ENCODE measurements around the gene ASB15.
"Not testable (repeated sequence)": the region's sequence is repeated elsewhere in the genome, so short reads cannot be mapped to it uniquely, and the experiment has no call there.

ASB15 gene

DNA sequence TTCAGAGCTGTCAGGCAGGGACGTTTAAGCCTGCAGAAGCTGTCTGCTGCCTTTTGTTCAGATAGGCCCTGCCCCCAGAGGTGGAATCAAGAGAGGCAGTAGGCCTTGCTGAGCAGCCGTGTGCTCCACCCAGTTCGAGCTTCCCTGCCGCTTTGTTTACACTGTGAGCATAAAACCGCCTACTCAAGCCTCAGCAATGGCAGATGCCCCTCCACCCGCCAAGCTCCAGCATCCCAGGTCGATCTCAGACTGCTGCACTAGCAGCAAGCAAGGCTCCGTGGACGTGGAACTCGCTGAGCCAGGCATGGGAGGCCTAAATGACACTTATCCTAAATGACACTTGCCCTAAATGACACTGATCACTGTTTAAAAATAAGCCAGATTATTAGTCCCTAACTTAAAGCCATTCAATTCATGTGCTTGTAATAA, 6.8 kb upstream of the ASB15 start:
- no peak for DNase-seq (ENCODE audit: low read depth in 3 of 3, low spot score in 1 of 3)

DNA sequence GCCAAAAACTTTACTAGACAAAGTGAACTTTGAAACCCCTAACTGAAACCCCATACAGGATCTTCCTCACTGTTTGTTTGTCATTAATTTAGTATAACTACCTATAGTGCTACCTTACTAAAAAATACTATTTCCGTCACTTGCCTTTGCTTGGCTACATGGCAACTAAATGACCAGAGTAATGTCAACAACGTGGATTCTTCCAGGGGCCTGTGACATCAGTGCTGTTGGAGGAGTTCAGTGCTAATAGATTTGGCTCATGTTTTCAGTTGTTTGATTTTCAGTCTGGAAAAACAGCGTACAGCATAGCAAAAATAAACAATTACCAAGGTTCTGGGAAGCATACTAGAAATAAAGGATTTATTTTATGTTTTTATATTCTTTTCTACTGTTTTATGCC, 3.0 kb upstream of the ASB15 start:
- no peak for DNase-seq (ENCODE audit: low read depth in 3 of 3, low spot score in 1 of 3)

DNA sequence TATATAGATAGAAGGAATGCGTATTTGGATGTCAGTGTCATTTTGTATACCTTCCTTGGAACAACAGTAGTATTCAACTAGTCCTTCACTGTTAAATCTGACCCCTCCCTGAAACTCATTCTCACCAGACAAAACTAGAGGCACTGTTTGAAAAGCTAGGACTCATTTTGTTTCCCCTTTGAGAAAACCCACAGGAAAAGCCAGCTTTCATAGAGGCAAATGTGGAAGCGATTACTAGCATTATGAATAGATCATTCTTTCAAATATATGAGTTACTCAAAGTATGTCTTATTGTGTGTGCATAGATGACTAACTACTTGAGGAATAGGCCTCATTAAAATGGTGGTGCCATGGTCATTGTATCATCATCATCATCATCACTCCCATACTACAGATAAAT, 1.9 kb upstream of the ASB15 start:
- DNase-seq (ENCODE audit: low read depth in 3 of 3, low spot score in 1 of 3), result no peak

DNA sequence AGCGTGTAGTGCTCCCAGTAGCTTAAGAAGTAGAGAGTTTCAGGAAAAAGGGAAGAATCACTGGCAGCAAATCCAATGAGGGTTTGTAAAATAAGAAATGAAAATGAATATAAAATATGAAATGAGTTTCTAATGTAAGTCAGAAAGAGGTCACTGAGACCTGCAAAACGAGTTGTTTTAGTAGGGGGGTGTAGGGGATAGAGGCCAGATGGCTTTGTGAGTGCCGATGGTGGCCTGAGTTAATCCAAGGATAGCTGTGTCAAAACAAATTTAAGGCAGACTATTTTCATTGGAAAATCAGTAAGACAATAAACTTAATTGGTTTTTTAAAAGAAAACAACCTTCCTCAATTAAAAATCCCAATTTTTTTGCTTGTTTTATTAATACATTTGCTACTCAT, 745 bp upstream of the ASB15 start:
- DNase-seq (ENCODE audit: low read depth in 3 of 3, low spot score in 1 of 3), result no peak

DNA sequence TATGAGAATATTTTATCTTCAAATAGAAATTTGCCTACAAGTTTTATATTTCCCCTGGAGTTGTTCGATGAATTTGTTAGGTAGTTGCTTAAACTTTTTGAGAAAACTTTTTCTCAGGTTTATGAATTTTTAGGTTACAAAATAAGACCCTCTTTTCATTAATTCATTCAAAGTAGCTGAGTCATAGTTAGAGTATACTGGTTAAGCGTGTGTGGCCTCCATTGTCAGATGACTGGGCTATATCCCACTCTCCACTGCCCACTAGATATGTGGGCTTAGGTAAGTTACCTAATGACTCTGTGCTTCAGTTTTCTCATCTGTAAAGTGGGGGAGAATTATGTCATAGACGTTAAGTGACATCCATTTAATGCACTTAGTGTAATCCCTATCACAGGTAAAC, 1.0 kb downstream of the ASB15 start:
- DNase-seq (ENCODE audit: low read depth in 3 of 3, low spot score in 1 of 3), result no peak

DNA sequence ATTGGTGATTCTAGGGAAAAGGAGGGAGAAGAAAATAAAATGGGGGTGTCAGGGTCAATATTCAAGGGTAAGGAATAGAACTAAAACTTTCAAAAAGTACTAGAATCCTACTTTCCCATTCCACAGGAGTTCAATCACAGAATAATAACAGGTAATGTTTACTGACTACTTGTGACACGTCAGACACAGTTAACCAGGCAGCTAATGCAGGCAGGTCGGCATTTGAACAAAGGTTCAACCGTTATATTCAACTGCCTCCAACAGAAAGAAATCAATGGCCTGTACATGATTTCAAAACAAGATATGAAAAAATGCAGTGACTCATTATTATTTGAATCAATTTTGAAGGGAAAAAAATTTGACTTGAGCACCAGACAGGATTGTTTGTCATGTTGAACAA, 3.1 kb downstream of the ASB15 start:
- no peak for DNase-seq (ENCODE audit: low read depth in 3 of 3, low spot score in 1 of 3)

DNA sequence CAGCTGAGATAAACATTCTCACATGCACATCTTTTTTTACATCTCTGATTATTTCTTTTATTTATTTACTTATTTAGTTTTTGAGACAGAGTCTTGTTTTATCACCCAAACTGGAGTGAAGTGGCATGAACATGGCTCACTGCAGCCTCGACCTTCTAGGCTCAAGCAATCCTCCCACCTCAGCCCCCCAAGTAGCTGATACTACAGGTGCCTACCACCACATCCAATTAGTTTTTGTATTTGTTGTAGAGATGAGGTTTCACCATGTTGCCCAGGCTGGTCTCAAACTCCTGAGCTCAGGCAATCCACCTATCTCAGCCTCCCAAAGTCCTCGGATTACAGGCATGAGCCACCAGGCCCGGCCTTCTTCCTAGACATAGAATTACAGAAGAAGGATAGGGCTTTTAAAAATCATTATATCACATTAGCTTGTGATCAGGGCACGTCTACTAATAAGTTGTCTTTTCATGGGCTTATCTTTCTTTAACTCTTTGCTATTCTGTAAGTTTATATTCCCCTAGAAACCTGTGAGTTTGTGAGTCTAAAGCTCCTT, 5.9 kb downstream of the ASB15 start:
- no peak for DNase-seq (ENCODE audit: low read depth in 3 of 3, low spot score in 1 of 3)

DNA sequence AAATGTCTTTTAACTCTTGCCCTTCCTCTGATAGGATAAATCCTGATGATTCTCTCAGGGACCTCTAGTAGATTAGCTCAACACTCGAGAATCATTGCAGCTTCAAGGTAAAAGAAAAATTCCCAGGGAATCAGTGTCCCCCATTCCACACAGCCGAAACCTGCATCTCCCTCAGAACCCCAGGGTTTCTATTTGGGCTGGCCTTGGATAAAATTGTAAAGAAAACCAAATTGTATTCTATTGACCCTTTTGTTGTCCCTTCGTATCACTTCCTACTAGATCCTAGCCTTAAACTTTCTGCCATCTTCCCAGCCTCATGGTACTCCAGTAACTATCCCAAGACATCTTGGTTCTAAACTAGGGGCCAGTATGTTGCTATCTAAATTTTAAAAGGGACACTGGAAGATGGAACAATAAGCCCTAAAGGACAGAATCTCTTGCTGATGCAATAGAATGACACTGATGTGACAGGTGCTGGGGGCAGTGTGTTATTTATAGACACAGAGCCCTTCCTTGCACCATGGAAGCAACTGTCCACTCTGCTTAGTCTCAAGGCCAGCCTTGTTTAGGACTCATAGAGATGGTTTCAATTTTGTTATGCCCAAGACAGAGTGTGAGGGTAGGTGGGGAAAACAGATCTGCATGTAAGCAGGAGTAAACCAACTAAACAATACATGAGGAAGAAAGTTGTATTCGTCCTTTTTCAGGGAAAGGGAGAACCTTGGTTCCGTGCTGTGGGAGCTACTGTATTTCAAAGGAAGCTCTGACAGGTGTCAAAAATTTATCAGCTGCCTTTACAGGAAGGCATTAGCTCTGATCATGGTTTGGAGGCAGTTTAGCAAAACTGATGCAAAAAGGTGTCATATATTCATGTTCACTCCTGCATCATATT, 7.6 kb downstream of the ASB15 start:
- no peak for DNase-seq (ENCODE audit: low read depth in 3 of 3, low spot score in 1 of 3)

DNA sequence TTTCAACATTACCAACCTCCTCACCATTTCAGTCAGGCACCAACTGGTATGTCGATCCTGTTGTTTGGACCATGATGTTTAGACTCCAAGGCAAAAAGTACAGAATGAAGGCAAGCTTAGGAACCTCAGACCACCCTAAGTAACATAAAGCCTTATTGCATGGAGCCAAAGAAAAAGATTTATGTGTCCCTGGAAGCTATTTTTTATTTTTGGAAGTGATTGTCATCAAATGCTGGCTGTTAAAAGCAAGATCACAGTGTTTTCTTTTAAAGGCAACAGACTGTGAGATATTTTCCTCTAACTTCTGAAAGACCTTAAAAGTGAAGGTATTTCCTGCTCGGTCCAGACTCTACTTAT, 8.2 kb downstream of the ASB15 start:
- DNase-seq (ENCODE audit: low read depth in 3 of 3, low spot score in 1 of 3), result no peak

DNA sequence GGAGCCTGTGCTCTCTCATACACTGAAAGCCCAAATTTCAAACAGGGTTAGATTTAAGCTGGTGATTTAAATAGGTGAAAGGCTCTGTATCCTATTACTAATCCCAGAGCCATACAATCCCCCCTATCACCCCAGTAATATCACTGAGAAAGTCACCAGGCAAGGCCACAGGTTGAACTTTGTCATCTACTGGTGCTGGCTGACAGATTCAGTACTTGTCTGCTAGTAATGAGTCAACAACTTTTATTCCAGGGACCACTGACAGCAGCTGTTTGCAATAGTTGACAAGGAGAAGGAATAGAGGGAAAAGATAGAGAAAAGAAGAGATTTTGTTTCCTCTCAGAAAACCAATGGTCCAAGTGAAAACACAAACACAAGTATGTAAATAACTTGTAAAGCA, 10.4 kb downstream of the ASB15 start:
- DNase-seq (ENCODE audit: low read depth in 3 of 3, low spot score in 1 of 3), result no peak

DNA sequence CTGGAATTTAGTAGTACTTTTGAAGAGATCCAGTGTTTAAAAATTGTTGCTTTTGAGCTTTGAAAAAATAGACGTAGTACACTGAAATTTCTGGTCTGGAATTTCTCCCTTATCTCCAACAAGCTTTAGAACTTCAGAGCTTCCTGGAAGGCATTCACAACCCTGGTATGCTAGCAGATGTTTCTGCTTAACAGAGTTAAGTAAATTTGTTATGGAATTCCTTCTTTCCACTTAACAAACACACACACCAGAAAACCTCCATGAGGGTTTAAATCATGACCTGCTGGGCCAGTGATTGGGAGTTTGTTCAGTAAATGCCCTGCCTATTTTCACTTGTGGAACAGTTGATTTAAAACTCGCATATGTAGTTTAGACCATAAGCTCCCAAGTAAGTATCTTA, 13.7 kb downstream of the ASB15 start:
- DNase-seq (ENCODE audit: low read depth in 3 of 3, low spot score in 1 of 3), result no peak

DNA sequence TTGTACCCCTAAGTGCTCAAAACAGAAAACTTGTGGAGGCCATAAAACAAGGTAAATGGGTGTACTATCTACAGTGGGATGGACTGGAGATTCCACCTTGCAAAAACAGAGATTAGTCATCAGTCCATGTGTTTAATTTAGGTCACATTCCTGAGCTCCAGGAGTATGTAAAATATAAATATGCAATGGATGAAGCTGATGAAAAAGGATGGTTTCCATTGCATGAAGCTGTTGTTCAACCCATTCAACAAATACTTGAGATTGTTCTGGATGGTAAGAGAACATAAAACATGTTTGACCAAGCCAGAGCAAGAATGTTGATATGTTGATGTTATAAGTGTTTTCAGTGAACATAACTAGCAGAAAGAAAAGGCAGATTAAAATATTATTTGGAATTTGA, 14.6 kb downstream of the ASB15 start:
- no peak for DNase-seq (ENCODE audit: low read depth in 3 of 3, low spot score in 1 of 3)

DNA sequence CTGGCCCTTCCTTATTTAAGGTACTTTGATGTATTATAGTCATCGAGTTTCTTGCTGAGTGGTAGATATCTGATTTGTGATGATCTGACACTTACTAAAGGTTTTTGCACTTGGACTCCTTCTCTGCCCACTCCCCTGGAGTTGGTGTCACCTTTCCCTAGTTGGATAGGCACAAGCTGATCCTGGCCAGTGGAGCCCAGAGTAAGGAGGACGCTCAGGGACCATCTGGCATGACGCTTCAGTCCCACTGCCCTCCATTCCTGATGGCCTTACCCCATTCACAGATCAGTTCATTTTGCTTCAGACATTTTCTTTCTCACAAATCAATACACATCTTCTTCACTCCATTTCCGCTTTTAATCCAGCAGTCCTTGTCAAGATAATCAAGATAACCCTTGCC, 20.1 kb downstream of the ASB15 start:
- no peak for DNase-seq (ENCODE audit: low read depth in 3 of 3, low spot score in 1 of 3)

DNA sequence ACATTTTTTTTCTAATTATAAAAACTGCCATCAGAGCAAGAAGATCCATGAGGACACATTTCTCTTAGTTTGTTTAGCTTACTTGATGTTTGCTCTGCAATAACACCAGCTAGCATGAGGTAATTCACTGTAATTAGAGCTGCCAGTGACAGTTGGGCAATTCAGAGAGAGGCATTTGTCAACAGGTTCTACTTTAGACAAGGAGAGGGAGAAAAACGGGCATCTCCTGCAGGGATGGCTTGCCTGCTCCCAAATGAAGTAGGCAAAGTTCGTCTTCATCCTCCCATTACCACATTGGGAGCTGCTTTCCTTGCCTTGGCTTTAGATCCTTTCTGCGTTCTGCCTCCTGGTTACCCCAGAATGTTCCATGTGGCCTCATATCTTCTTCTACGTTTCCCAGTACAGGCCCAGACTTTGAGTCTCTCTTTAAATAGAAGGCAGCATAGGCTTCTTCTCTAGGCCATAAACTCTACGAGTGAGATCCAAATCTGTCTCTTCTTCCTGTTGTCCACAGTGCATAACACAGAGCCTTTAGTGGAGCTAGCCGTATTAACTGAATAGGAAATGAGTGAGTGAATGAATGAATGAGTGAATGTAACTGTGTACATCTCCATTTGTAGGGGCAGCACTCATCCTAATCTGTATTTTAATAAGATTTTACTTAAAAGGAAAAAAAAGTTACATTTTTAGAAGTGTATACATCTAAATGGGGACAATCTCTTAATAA, 21.2 kb downstream of the ASB15 start:
- DNase-seq (ENCODE audit: low read depth in 3 of 3, low spot score in 1 of 3), result no peak

DNA sequence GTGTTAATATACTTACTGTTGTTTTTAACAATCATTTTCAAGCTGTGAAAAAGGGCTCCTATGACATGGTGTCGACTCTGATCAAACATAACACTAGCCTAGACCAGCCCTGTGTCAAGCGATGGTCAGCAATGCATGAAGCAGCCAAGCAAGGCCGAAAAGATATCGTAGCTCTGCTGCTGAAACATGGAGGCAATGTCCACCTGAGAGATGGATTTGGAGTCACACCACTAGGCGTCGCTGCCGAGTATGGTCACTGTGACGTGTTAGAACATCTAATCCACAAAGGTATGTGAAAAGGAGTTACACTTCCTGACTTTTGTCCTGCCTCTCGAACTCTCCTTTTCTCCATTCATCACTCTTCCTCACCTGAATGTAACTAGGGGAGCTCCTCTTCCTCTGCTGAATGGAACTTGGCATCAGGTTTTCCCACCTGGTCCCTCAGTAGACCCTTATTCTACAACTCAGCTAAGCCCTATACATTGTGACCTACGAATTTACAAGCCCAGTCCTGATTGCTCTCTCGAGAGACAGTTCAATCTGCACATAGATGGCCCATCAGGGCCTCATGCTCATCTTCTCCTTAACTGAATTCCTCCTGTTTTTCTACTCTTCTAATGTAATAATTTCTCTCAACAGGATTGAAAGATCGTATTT, 23.0 kb downstream of the ASB15 start:
- peak in 2 of 3 donors; percentile 16 to 47 for DNase-seq (ENCODE audit: low read depth in 3 of 3, low spot score in 1 of 3)

DNA sequence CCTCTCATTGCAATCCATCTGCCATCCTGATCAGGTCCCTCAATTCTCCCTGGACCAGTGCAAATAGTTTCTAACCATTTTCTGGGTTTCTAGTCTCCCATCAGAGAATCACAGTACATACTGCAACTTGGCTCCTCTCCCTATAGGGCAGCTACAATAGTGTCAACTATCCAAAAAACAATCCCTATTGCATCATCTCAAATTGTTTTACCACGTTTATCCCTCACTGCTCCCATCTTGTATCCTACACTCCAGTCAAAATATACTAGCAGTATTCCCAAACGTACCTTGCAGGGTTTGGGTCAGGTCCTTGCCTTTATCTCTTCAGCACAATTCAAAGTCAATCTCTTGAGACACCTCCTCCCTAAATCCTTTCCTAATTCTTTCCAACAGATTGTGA, 23.6 kb downstream of the ASB15 start:
- no peak for DNase-seq (ENCODE audit: low read depth in 3 of 3, low spot score in 1 of 3)

DNA sequence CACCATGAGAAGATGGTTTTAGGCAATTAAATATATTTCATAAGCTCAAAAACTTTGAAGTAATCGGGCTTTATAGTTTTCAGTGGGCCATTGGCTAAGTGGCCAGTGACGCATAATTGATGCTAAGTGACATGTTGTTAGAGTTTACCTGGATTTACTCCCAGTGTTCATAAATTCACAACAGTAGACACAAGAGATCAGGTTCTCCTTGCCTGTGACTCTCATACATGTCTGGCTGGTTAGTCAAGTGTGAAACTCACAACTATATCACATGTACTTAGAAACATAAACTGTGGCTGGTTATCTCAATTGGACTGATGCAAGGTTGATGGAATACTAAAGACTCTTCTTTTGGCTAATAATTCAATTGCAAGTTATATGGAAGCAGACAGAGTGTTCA, 26.2 kb downstream of the ASB15 start:
- no peak for DNase-seq (ENCODE audit: low read depth in 3 of 3, low spot score in 1 of 3)

DNA sequence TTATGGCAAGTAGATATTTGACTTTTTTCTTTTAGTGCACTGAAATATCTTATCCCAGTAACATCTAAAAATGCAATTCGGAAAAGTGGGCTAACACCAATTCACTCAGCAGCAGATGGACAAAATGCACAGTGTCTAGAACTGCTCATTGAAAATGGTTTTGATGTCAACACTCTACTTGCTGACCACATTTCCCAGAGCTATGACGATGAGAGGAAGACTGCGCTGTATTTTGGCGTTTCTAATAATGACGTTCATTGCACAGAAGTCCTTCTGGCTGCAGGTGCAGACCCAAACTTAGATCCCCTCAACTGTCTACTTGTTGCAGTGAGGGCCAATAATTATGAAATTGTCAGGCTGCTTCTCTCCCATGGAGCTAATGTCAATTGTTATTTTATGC, 27.2 kb downstream of the ASB15 start:
- DNase-seq (ENCODE audit: low read depth in 3 of 3, low spot score in 1 of 3), result no peak

DNA sequence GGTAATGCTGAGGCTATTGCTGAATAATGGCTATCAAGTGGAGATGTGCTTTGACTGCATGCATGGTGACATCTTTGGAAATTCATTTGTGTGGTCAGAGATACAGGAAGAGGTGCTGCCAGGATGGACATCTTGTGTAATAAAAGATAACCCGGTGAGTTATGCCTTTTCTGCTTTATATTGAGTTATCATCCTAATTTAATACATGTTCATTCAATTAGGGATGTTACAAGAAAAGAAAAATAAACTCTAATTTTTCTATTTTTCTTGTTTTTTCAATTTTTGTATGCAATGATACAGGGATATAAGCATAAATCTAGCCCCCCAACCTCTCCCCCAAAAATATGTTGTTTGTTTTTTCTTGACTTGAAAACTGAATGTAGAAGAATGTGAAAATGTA, 27.7 kb downstream of the ASB15 start:
- no peak for DNase-seq (ENCODE audit: low read depth in 3 of 3, low spot score in 1 of 3)

DNA sequence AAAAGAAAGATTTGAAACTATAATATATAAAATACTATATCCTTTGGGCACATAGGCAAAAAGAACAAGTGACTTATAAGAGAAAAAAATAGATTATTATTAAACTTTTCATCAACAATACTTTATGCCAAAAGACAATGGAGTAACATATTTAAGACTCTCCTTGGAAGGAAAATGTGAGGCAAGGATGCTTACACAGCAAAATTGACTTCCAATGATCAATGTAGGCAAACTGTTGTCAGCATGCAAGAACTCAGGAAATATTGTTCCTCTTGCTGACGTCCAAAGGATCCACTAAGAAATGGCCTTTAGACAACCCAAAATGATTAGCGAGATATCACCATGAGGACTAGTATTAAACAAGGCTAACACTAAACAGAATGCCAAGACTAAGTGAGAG, 31.2 kb downstream of the ASB15 start:
- DNase-seq (ENCODE audit: low read depth in 3 of 3, low spot score in 1 of 3), result no peak

DNA sequence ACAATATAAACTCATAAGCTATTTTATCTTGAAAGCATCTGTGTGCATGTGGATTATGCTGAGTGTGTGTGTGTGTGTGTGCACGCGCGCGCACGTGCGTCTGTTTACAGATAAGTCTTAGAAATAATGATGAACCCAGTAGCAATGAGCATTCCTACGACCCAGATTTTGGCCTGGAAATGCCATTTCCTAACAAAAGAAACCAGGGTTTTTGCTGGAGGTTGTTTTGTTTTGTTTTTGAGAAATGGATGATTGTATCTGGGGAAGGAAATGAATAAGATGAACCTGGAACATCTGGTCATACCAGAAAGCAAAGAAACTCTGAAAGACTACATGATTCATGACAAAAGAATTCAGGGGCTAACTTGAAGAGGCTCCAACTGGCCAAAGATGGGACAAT, 31.9 kb downstream of the ASB15 start:
- DNase-seq (ENCODE audit: low read depth in 3 of 3, low spot score in 1 of 3), result no peak

DNA sequence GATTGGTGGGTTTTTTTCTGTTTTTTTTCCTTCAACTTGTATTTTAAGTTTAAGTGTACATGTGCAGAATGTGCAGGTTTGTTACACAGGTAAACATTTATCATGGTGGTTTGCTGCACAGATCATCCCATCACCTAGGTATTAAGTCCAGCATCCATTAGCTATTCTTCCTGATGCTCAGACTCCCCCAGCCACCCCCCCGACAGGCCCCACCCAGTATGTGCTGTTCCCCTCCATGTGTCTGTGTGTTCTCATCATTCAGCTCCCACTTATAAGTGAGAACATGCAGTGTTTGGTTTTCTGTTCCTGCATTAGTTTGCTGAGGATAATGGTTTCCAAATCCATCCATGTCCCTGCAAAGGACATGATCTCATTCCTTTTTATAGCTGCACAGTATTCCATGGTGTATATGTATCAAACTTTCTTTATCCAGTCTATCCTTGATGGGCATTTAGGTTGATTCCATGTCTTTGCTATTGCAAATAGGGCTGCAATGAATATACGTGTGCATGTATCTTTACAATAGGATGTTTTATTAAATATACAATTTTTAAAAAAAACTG, 32.5 kb downstream of the ASB15 start:
- DNase-seq (ENCODE audit: low read depth in 3 of 3, low spot score in 1 of 3), result not testable (repeated sequence)
